Mesothelial cell of epicardium (in vitro differentiated cells): Measurements from ENCODE around the gene SLX4IP. TPM values are rescaled to one million over a fixed set of nuclear protein-coding genes. Genes with fewer than 3 reads are reported as not detected.

ENCODE experiments used
- DNase-seq, 2 experiments: peaks; one replicate each; pipeline ENCODE4 v3.0.0; 2021; ENCODE audit warnings: low spot score in 2 of 2; ENCODE audit not compliant: unreplicated experiment in 2 of 2
- H3K27ac Mint-ChIP-seq: 2 replicates; pipeline ENCODE4 v1.8.0; 2021; ENCODE audit warnings: mixed read lengths
- H3K27me3 Mint-ChIP-seq: 2 replicates; pipeline ENCODE4 v1.8.0; 2021; ENCODE audit warnings: low read depth, mixed read lengths
- H3K36me3 Mint-ChIP-seq: 2 replicates; pipeline ENCODE4 v1.8.0; 2021; ENCODE audit warnings: mixed read lengths
- H3K4me1 Mint-ChIP-seq: 2 replicates; pipeline ENCODE4 v1.8.0; 2021; ENCODE audit warnings: mixed read lengths
- H3K4me3 Mint-ChIP-seq: 2 replicates; pipeline ENCODE4 v1.8.0; 2021; ENCODE audit warnings: mild to moderate bottlenecking, moderate library complexity, mixed read lengths
- H3K9me3 Mint-ChIP-seq: 2 replicates; pipeline ENCODE4 v1.8.0; 2021; ENCODE audit warnings: mixed read lengths
- total RNA-seq: library from RNA; stranded (reverse); gene quantifications from 3 replicates; pipeline ENCODE4 v1.2.1, GENCODE V29; 2021
- TF ChIP-seq, protein P1 (sequence below): fragments of 200-600 bp; sonication (generic); IDR thresholded peaks from one replicate; pipeline ENCODE4 v1.5.0; 2021; ENCODE audit warnings: antibody characterized with exemption; ENCODE audit not compliant: unreplicated experiment

The SLX4IP gene
- total RNA-seq, 1 donor from 2014 or later: 10.4 TPM

DNA sequence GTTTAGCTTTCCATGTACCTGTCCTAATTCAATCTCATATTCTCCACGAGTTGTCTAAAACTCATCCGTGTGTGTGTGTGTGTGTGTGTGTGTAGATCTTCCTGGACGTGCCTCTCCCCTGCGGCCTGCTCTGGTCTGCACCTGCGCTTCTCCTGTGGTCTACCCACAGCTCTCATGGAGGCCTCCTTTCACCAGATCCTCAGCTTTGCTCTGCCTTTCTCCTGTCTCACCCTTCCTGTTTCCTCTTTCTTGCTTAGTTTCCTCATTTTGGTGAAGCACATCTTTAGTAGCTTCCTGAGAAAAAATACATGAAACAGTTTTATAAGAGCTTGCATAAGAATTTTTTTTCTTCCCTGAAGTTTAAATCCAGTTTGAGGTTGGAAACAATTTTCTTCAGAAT, 18.1 kb downstream of the SLX4IP start:
- DNase-seq: no peak
- TF ChIP-seq, protein P1, sequence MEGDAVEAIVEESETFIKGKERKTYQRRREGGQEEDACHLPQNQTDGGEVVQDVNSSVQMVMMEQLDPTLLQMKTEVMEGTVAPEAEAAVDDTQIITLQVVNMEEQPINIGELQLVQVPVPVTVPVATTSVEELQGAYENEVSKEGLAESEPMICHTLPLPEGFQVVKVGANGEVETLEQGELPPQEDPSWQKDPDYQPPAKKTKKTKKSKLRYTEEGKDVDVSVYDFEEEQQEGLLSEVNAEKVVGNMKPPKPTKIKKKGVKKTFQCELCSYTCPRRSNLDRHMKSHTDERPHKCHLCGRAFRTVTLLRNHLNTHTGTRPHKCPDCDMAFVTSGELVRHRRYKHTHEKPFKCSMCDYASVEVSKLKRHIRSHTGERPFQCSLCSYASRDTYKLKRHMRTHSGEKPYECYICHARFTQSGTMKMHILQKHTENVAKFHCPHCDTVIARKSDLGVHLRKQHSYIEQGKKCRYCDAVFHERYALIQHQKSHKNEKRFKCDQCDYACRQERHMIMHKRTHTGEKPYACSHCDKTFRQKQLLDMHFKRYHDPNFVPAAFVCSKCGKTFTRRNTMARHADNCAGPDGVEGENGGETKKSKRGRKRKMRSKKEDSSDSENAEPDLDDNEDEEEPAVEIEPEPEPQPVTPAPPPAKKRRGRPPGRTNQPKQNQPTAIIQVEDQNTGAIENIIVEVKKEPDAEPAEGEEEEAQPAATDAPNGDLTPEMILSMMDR: no peak
- H3K4me1 Mint-ChIP-seq: no peaks in the 10 kb centered on the region
- no peaks in the 10 kb centered on the region for H3K27me3 Mint-ChIP-seq
- H3K9me3 Mint-ChIP-seq: peaks cover 13% of the 10 kb centered on the region
- peaks cover 10% of the 10 kb centered on the region for H3K36me3 Mint-ChIP-seq
- no peak overlapping the region for H3K4me3 Mint-ChIP-seq
- no peak overlapping the region for H3K27ac Mint-ChIP-seq

DNA sequence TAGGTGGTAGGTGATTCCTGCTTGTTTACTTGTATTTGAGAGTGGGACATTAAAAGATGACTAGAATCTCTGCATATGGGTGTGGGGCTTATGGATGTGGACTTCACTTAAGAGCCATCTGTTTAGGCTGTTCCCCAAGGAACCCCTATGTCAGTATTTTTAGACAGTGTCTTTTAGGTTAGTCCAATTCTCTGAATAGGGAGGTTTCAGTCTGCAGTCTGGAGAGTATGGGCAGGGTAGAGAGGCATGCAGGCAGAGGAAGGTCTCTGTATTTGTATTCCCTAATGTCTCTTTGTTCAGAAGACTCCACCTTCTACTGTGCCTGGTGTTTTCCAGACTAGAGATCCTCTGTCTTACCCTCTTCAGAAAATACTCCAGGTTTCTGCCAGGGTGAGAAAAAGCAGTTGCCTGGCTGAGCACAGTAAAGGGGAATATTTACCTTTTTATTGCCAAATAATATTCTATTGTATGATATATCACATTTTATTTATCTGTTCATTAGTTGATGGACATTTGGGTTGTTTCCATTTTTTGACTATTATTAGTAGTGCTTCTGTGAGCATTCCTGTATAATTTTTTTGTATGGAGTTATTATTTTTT, 19.1 kb downstream of the SLX4IP start:
- DNase-seq: no peak
- Mint-ChIP-seq H3K36me3 (peaks cover 20% of the 10 kb centered on the region), H3K27ac (no peak overlapping the region), H3K9me3 (peaks cover 23% of the 10 kb centered on the region), H3K27me3 (no peaks in the 10 kb centered on the region), H3K4me1 (no peaks in the 10 kb centered on the region), H3K4me3 (no peak overlapping the region)
- TF ChIP-seq, protein P1: no peak

DNA sequence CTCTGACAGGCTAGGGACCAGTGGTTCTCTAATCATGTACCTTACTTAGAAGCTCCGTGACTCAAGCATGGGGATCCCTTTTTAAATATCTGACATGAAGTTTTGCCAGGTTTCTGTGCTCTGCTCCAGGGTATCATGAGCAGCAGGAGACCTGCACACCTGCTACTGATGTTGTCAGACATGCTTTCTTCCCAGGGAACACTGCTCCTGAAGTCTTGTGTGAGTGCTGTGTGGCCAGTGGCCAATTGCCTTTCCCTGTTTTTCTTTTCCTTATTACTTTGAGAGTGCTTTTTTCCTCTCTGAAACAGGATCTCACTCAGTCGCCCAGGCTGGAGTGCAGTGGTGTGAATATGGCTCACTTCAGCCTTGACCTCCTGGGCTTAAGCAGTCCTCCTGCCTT, 26.4 kb downstream of the SLX4IP start:
- Mint-ChIP-seq H3K9me3 (peaks cover 51% of the 10 kb centered on the region), H3K4me3 (no peak overlapping the region), H3K27ac (no peak overlapping the region), H3K36me3 (peaks cover 56% of the 10 kb centered on the region), H3K27me3 (no peaks in the 10 kb centered on the region), H3K4me1 (peaks cover 9% of the 10 kb centered on the region)
- TF ChIP-seq, protein P1: no peak
- no peak for DNase-seq

DNA sequence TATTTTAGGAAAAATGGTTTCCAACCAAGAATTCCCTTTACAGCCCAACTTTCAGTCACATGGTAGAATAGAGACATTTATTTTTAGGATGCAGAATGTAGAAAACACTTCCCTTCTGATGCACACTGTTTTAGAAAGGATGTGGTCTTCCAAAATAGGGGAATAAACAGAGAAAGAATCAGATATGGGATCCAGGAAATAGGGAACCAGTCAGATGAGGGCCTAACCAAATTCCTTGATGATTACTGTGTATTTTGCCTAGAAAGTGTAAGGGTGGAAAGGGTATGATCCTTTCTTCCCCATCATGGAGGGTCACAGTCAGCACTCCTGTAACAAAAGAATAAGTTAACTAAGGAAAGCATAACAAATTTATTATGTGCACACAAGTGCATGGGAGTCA, 27.4 kb downstream of the SLX4IP start:
- TF ChIP-seq, protein P1: no peak
- H3K36me3 Mint-ChIP-seq: peaks cover 50% of the 10 kb centered on the region
- H3K9me3 Mint-ChIP-seq: peaks cover 42% of the 10 kb centered on the region
- no peaks in the 10 kb centered on the region for H3K27me3 Mint-ChIP-seq
- H3K4me1 Mint-ChIP-seq: peaks cover 19% of the 10 kb centered on the region
- no peak for DNase-seq
- no peak overlapping the region for H3K27ac Mint-ChIP-seq
- H3K4me3 Mint-ChIP-seq: no peak overlapping the region

DNA sequence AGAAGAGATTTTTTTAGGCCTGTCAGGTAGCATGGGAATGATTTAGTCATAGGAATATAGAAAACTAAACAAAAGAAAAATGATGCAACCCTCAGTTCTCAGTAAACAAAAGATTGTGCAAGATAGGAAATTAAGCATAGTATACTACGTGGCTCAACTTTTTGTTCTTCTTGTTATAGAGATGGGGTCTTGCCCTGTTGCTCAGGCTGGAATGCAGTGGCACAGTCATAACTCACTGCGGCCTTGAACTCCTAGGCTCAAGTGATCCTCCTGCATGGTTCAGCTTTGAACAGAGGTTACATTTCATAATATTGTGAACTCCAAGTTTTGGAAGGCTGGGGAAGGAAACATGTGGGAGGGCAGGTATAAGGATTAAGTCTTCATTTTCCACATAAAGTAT, 28.5 kb downstream of the SLX4IP start:
- Mint-ChIP-seq H3K27ac (no peak overlapping the region), H3K4me1 (peaks cover 30% of the 10 kb centered on the region), H3K9me3 (peaks cover 35% of the 10 kb centered on the region), H3K36me3 (peaks cover 42% of the 10 kb centered on the region), H3K27me3 (no peaks in the 10 kb centered on the region), H3K4me3 (no peak overlapping the region)
- TF ChIP-seq, protein P1: no peak
- DNase-seq: no peak

DNA sequence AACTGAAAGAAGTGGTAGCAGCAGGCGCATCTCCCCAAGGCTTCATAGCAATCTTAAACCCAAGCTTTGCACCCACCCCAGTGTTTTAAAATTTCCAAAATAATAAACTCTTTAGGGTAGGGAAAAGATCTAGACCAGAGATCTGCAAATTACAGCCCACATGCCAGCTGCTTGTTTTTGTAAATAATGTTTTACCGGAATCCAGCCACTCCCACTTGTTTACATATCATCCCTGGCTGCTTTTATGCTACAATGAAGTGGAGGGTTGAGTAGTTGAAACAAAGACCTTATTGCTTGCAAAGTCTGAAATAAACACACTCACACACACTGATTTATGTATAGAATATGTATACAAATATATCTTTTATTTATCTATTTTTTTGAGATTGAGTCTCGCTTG, 30.0 kb downstream of the SLX4IP start:
- peaks cover 30% of the 10 kb centered on the region for H3K36me3 Mint-ChIP-seq
- H3K27me3 Mint-ChIP-seq: no peaks in the 10 kb centered on the region
- peaks cover 22% of the 10 kb centered on the region for H3K9me3 Mint-ChIP-seq
- H3K27ac Mint-ChIP-seq: no peak overlapping the region
- H3K4me3 Mint-ChIP-seq: no peak overlapping the region
- TF ChIP-seq, protein P1: no peak
- H3K4me1 Mint-ChIP-seq: peaks cover 38% of the 10 kb centered on the region
- DNase-seq: no peak
